Right forelimb (tissue), 1 donor: Measurements from ENCODE around the gene ANO2.
"Not testable (repeated sequence)": the region's sequence is repeated elsewhere in the genome, so short reads cannot be mapped to it uniquely, and the experiment has no call there.

Experiments
- DNase-seq: peaks from one replicate; pipeline ENCODE4 v3.0.0-alpha.2; 2018

Gene ANO2

GRCh38 chr12:5716976-5717375 lies 228.1 kb downstream of the ANO2 start:
- DNase-seq = no peak

- no peak for DNase-seq
Measured at GRCh38 chr12:5716201-5716600, 228.9 kb downstream of the ANO2 start.

GRCh38 chr12:5715021-5715420 lies 230.0 kb downstream of the ANO2 start:
- no peak for DNase-seq

GRCh38 chr12:5713599-5714081 lies 231.4 kb downstream of the ANO2 start:
- DNase-seq = no peak

- DNase-seq = no peak
Measured at GRCh38 chr12:5710260-5710878, 234.7 kb downstream of the ANO2 start.

GRCh38 chr12:5708371-5708770 lies 236.7 kb downstream of the ANO2 start:
- DNase-seq = no peak

- DNase-seq = no peak
Measured at GRCh38 chr12:5706247-5706646, 238.8 kb downstream of the ANO2 start.

- DNase-seq = no peak
Measured at GRCh38 chr12:5705791-5706190, 239.3 kb downstream of the ANO2 start.

- no peak for DNase-seq
Measured at GRCh38 chr12:5694759-5695409, 250.2 kb downstream of the ANO2 start.

- no peak for DNase-seq
Measured at GRCh38 chr12:5692850-5693249, 252.2 kb downstream of the ANO2 start.

GRCh38 chr12:5691943-5692342 lies 253.1 kb downstream of the ANO2 start:
- DNase-seq = no peak

- no peak for DNase-seq
Measured at GRCh38 chr12:5690240-5690639, 254.8 kb downstream of the ANO2 start.

- DNase-seq = no peak
Measured at GRCh38 chr12:5689773-5690172, 255.3 kb downstream of the ANO2 start.

GRCh38 chr12:5688226-5688625 lies 256.8 kb downstream of the ANO2 start:
- no peak for DNase-seq

GRCh38 chr12:5685935-5686334 lies 259.1 kb downstream of the ANO2 start:
- DNase-seq = no peak

- no peak for DNase-seq
Measured at GRCh38 chr12:5684989-5685388, 260.1 kb downstream of the ANO2 start.

- DNase-seq = no peak
Measured at GRCh38 chr12:5682581-5682980, 262.5 kb downstream of the ANO2 start.

- no peak for DNase-seq
Measured at GRCh38 chr12:5678176-5678575, 266.9 kb downstream of the ANO2 start.

GRCh38 chr12:5669624-5670023 lies 275.4 kb downstream of the ANO2 start:
- DNase-seq = not testable (repeated sequence)

- DNase-seq = no peak
Measured at GRCh38 chr12:5665615-5666014, 279.4 kb downstream of the ANO2 start.

GRCh38 chr12:5661811-5662210 lies 283.2 kb downstream of the ANO2 start:
- DNase-seq = peak; percentile 53

GRCh38 chr12:5660238-5660637 lies 284.8 kb downstream of the ANO2 start:
- no peak for DNase-seq

- DNase-seq = not testable (repeated sequence)
Measured at GRCh38 chr12:5658339-5658941, 286.6 kb downstream of the ANO2 start.

- DNase-seq = no peak
Measured at GRCh38 chr12:5656836-5657235, 288.2 kb downstream of the ANO2 start.
